ENCODE data around the gene VOPP1.
"Not testable (repeated sequence)": the region's sequence is repeated elsewhere in the genome, so short reads cannot be mapped to it uniquely, and the experiment has no call there.

VOPP1 gene

DNA sequence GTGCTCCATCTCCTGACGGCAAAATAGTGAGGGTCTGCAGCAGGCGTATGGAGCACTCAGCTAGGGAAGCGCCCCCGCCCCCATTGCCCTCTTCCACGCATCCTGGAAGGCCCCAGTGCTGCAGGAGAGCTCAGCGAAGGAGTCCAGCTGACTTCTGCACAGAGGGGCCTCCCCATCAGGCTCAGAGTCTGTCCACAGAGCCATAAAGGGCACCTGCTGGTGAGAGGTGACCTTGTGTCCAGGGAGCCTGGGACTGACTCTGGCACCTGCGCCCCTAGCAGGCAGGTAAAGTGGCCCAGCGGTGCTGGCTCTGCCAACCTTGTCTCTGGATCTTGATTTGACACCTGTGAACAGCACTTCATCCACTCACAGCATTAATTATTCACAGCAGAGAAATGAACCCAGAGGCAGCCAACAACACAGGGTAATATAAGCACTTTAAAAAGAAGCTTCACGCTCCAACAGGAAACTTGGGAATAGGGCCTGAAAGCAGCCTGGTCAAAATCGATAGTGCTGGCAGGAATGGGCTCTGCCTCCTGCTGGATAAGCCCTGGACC is 59.6 kb downstream of the VOPP1 start:
- Mint-ChIP-seq H3K36me3 (ENCODE audit: low read depth) (peaks cover 77% of the 10 kb centered on the region), H3K27me3 (no peaks in the 10 kb centered on the region), H3K4me3 (no peak overlapping the region), H3K4me1 (ENCODE audit: low read depth) (peaks cover 48% of the 10 kb centered on the region), H3K9me3 (no peaks in the 10 kb centered on the region), H3K27ac (peak overlapping the region; percentile 31)
- intact Hi-C loops (cut with micrococcal nuclease): no loop called here

- Mint-ChIP-seq H3K4me3 (no peak overlapping the region), H3K27ac (peak overlapping the region; percentile 40), H3K4me1 (ENCODE audit: low read depth) (peaks cover 52% of the 10 kb centered on the region), H3K9me3 (no peaks in the 10 kb centered on the region), H3K36me3 (ENCODE audit: low read depth) (peaks cover 75% of the 10 kb centered on the region), H3K27me3 (no peaks in the 10 kb centered on the region)
- intact Hi-C loops (cut with micrococcal nuclease): no loop called here
Measured at GRCh38 chr7:55510621-55511020, 61.7 kb downstream of the VOPP1 start.

- H3K4me1 Mint-ChIP-seq (ENCODE audit: low read depth): peaks cover 53% of the 10 kb centered on the region
Measured at GRCh38 chr7:55510206-55510605, 62.1 kb downstream of the VOPP1 start.

DNA sequence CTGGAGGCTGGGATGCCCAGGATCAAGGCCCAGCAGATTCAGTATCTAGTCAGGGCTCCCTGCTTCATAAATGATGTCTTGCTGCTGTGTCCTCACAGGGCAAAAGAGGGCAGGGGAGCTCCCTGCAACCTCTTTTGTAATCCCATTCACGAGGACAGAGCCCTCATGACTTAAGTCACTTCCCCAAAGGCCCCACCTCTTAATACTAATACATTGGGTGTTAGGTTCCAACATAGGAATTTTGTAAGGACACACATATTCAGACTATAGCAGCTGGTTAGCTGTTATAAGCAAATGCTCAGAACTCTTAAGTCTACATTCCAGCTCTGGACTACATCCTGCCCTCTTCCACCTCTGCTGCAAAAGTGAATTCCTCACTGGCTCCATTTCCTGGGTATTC is 63.0 kb downstream of the VOPP1 start:
- H3K36me3 Mint-ChIP-seq (ENCODE audit: low read depth): peaks cover 75% of the 10 kb centered on the region
- H3K4me1 Mint-ChIP-seq (ENCODE audit: low read depth): peaks cover 62% of the 10 kb centered on the region
- H3K27me3 Mint-ChIP-seq: no peaks in the 10 kb centered on the region
- no peak overlapping the region for H3K4me3 Mint-ChIP-seq
- peak overlapping the region; percentile 74 for H3K27ac Mint-ChIP-seq
- intact Hi-C loops (cut with micrococcal nuclease): no loop called here
- no peaks in the 10 kb centered on the region for H3K9me3 Mint-ChIP-seq

More at GRCh38 chr7:55510206-55510605, 62.1 kb downstream of the VOPP1 start:
- H3K4me3 Mint-ChIP-seq; H3K9me3 Mint-ChIP-seq; intact Hi-C loops (cut with micrococcal nuclease); H3K27me3 Mint-ChIP-seq: not testable (repeated sequence)
- Mint-ChIP-seq H3K27ac (peak overlapping the region; percentile 74), H3K36me3 (ENCODE audit: low read depth) (peaks cover 75% of the 10 kb centered on the region)

- Mint-ChIP-seq H3K4me3 (no peak overlapping the region), H3K36me3 (ENCODE audit: low read depth) (peaks cover 75% of the 10 kb centered on the region), H3K27me3 (no peaks in the 10 kb centered on the region), H3K9me3 (no peaks in the 10 kb centered on the region), H3K4me1 (ENCODE audit: low read depth) (peaks cover 66% of the 10 kb centered on the region), H3K27ac (no peak overlapping the region)
- intact Hi-C loops (cut with micrococcal nuclease): no loop called here
Measured at GRCh38 chr7:55508221-55509011, 63.9 kb downstream of the VOPP1 start.

DNA sequence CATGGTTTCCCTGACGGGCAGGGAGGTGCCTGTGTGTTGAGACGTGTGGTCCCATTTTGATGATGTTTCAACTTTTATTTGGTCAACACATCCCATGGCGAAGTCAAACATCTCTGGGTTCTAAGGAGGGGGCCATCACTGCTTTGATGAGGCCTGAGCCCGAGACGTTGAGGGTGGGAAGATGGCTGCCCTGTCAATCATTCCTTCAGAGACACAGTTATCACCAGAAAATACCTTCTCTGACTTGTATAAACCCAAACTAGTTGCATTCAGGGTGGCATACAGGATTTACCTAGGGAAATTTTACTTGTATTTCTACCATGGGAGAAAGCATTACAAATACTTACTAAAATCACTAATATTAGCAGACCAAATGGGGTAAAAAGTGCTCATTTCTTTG is 64.6 kb downstream of the VOPP1 start:
- H3K4me1 Mint-ChIP-seq (ENCODE audit: low read depth): peaks cover 72% of the 10 kb centered on the region
- H3K4me3 Mint-ChIP-seq: no peak overlapping the region
- intact Hi-C loops (cut with micrococcal nuclease): no loop called here
- peaks cover 75% of the 10 kb centered on the region for H3K36me3 Mint-ChIP-seq (ENCODE audit: low read depth)
- H3K9me3 Mint-ChIP-seq: no peaks in the 10 kb centered on the region
- no peaks in the 10 kb centered on the region for H3K27me3 Mint-ChIP-seq
- peak overlapping the region; percentile 35 for H3K27ac Mint-ChIP-seq

DNA sequence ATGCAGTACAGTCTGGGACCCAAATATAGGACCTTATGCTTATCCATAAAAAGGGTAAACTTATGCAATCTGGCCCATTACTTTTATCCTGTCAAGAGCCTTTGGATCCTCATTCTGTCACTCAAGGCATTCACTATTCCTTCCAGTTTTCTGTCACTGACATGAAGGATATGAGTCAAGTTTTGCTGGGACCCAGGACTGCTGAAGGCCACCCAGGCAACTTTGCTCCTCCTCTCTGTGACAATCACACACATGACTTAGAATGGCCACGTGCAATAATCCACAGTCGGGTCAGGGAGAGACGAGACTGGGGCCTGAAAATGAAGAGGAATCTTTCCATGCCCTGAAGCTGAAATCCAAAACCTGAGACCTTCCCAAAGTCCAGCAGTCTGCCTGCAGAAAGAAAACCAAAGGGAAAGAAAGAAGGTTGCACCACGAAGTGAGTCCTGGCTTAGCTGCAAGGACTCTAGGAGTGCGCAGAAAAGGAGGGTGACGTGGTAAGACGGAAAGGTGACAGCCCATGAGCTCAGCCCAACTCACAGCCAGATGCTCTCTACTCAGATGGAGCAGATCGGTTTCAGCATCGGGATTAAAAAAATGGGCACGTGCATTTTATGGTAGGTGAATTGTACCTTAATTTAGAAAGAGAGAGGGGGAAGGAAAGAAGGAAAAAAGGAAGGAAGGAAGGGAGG is 67.2 kb downstream of the VOPP1 start:
- intact Hi-C loops (cut with micrococcal nuclease): no loop called here
- peaks cover 52% of the 10 kb centered on the region for H3K4me1 Mint-ChIP-seq (ENCODE audit: low read depth)
- no peaks in the 10 kb centered on the region for H3K9me3 Mint-ChIP-seq
- H3K36me3 Mint-ChIP-seq (ENCODE audit: low read depth): peaks cover 75% of the 10 kb centered on the region
- no peak overlapping the region for H3K4me3 Mint-ChIP-seq
- no peaks in the 10 kb centered on the region for H3K27me3 Mint-ChIP-seq
- peak overlapping the region; percentile 37 for H3K27ac Mint-ChIP-seq

GRCh38 chr7:55504093-55504859 is 68.0 kb downstream of the VOPP1 start:
- Mint-ChIP-seq H3K36me3 (ENCODE audit: low read depth) (peaks cover 83% of the 10 kb centered on the region), H3K4me1 (ENCODE audit: low read depth) (peaks cover 45% of the 10 kb centered on the region), H3K4me3 (no peak overlapping the region), H3K27ac (no peak overlapping the region), H3K9me3 (no peaks in the 10 kb centered on the region), H3K27me3 (no peaks in the 10 kb centered on the region)
- intact Hi-C loops (cut with micrococcal nuclease): no loop called here

GRCh38 chr7:55502858-55503440 is 69.4 kb downstream of the VOPP1 start:
- H3K36me3 Mint-ChIP-seq (ENCODE audit: low read depth): peaks cover 96% of the 10 kb centered on the region
- H3K4me3 Mint-ChIP-seq: no peak overlapping the region
- no peaks in the 10 kb centered on the region for H3K9me3 Mint-ChIP-seq
- intact Hi-C loops (cut with micrococcal nuclease): no loop called here
- H3K27me3 Mint-ChIP-seq: no peaks in the 10 kb centered on the region
- peaks cover 43% of the 10 kb centered on the region for H3K4me1 Mint-ChIP-seq (ENCODE audit: low read depth)
- H3K27ac Mint-ChIP-seq: no peak overlapping the region

DNA sequence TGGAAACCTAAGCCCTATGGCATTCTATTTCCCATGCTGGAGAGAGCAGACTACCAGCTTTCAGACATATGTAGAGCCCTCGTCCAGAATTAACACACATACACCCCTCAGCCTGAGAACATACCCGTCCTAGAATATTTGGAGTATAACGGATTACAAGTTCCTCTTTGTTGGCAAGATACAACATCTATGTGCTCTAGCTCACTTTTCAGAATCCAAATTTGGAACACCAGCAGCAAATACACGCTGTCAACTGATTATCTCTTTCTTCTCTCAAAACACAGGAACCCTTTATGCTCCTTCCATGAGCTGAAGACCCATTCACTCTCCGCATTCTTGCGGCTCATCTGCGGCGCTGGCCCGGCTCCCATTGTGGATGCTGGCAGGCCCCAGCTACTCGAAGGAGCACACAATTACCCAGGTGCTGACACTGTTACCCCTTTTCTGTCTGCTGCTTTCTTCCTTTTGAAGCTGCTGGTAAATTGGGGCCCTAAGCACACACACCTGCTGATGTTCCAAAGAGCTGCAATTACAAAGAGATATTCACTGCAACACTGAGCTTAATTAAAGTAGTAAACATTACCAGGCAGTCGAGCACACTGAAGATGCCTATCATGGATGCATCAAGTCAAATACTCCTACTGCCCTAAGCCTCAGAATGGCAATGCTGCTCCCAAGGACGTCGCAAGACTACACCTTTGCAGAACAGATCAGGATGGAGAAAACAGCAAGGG is 70.0 kb downstream of the VOPP1 start:
- intact Hi-C loops (cut with micrococcal nuclease): no loop called here
- H3K27ac Mint-ChIP-seq: no peak overlapping the region
- no peak overlapping the region for H3K4me3 Mint-ChIP-seq
- no peaks in the 10 kb centered on the region for H3K27me3 Mint-ChIP-seq
- H3K9me3 Mint-ChIP-seq: no peaks in the 10 kb centered on the region
- H3K36me3 Mint-ChIP-seq (ENCODE audit: low read depth): peaks cover 96% of the 10 kb centered on the region
- peaks cover 37% of the 10 kb centered on the region for H3K4me1 Mint-ChIP-seq (ENCODE audit: low read depth)

GRCh38 chr7:55501611-55502010 is 70.7 kb downstream of the VOPP1 start:
- no peak overlapping the region for H3K4me3 Mint-ChIP-seq
- no peaks in the 10 kb centered on the region for H3K27me3 Mint-ChIP-seq
- peaks cover 97% of the 10 kb centered on the region for H3K36me3 Mint-ChIP-seq (ENCODE audit: low read depth)
- peaks cover 31% of the 10 kb centered on the region for H3K4me1 Mint-ChIP-seq (ENCODE audit: low read depth)
- H3K27ac Mint-ChIP-seq: no peak overlapping the region
- intact Hi-C loops (cut with micrococcal nuclease): no loop called here
- no peaks in the 10 kb centered on the region for H3K9me3 Mint-ChIP-seq

GRCh38 chr7:55500117-55500756 is 72.1 kb downstream of the VOPP1 start:
- no peak overlapping the region for H3K27ac Mint-ChIP-seq
- H3K36me3 Mint-ChIP-seq (ENCODE audit: low read depth): peaks cover 99% of the 10 kb centered on the region
- no peaks in the 10 kb centered on the region for H3K9me3 Mint-ChIP-seq
- intact Hi-C loops (cut with micrococcal nuclease): no loop called here
- H3K4me3 Mint-ChIP-seq: no peak overlapping the region
- peaks cover 19% of the 10 kb centered on the region for H3K4me1 Mint-ChIP-seq (ENCODE audit: low read depth)
- H3K27me3 Mint-ChIP-seq: no peaks in the 10 kb centered on the region

DNA sequence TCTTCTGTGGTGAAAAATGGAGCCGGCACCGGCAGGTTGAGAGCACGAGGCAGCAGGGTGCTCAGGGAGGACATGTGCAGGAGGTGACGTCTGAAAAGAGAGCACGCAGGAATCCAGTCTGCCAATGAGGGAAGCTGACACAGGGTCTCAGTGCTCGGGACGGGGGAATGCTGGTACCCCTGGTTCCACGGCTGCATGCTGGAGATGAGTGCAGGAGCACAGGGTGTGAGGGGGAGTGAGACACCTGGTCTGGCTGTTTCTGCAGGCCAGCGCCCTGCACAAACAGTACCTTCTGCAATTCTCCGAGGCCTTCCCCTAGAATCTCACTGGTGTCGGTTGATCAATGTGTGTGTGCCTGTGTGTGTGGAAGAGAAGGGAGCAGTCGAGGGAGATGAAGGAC is 72.7 kb downstream of the VOPP1 start:
- Mint-ChIP-seq H3K27ac (no peak overlapping the region), H3K36me3 (ENCODE audit: low read depth) (peaks cover 99% of the 10 kb centered on the region), H3K4me1 (ENCODE audit: low read depth) (peaks cover 12% of the 10 kb centered on the region), H3K27me3 (no peaks in the 10 kb centered on the region), H3K4me3 (no peak overlapping the region), H3K9me3 (no peaks in the 10 kb centered on the region)
- intact Hi-C loops (cut with micrococcal nuclease): no loop called here
